Measurements from ENCODE around the gene HDAC4. TPM values are rescaled to one million over a fixed set of nuclear protein-coding genes. Genes with fewer than 3 reads are reported as not detected.

HDAC4 gene
- total and polyA plus RNA-seq, 5 donors: 7.8 to 29.1 (median 22.5) TPM

GRCh38 chr2:239264492-239264837, 136.4 kb downstream of the HDAC4 start:
- intact Hi-C loops (cut with DNase I): no loop called here
- peaks cover 39% of the 10 kb centered on the region for H3K4me1 ChIP-seq (ENCODE audit: control insufficient read depth, insufficient read depth, low read length)
- 37% methylated on average over 9 of the region's 9 CpGs for WGBS
- DNase-seq: no peak
- H3K27me3 ChIP-seq (ENCODE audit: control insufficient read depth, insufficient read depth): no peaks in the 10 kb centered on the region
- peak in 1 of 2 donors; percentile 2 for ATAC-seq
- H3K4me3 ChIP-seq (ENCODE audit: low read length): no peak overlapping the region
- H3K9me3 ChIP-seq (ENCODE audit: control insufficient read depth, low read length): no peaks in the 10 kb centered on the region
- peak overlapping the region; percentile 75 for H3K27ac ChIP-seq (ENCODE audit: low read length)

DNA sequence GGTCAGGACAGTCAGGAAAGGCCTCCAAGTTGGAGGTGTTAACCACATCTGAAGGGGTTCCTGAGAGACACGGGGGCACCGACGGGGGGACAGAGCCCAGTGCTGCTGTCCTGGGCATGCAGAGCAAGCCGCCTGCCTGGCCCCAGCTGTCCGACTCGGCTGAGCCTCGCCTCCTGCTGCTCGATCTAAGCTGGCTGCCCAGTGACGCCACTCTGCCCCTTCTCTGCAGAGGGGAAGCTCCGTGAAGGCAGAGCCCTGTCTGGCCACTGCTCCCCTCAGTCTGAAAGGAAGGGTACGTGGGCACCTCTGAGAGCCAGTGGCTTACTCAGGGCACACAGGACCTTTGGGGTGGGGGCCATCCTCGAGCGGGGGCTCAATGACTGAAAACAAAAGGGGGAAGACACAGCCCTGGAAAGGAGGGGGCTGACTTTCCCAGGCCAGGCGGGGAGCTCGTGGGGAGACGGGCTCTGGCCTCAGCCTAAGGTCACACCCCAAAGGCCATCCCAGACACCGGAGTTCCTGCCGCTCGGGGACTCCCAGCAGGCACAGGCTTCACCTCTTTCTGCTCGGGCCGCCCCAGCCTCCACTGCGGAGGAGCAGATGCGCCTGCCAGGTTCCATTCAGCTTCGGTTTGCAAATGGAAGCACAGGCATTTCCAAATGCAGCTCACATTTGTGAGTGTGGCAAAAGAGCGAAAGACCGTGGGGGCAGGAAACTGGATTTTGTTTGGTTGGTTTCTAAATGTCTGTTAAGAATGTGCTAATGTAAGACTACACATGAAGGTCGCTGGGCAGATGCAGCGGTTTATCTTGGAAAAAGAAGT, 136.9 kb downstream of the HDAC4 start:
- H3K4me3 ChIP-seq (ENCODE audit: low read length): no peak overlapping the region
- H3K27me3 ChIP-seq (ENCODE audit: control insufficient read depth, insufficient read depth): no peaks in the 10 kb centered on the region
- ATAC-seq (no peak), DNase-seq (no peak)
- peak overlapping the region; percentile 38 for H3K27ac ChIP-seq (ENCODE audit: low read length)
- 73% methylated on average over 28 of the region's 28 CpGs for WGBS
- no peaks in the 10 kb centered on the region for H3K9me3 ChIP-seq (ENCODE audit: control insufficient read depth, low read length)
- intact Hi-C loops (cut with DNase I): no loop called here
- H3K4me1 ChIP-seq (ENCODE audit: control insufficient read depth, insufficient read depth, low read length): peaks cover 39% of the 10 kb centered on the region

- H3K9me3 ChIP-seq (ENCODE audit: control insufficient read depth, low read length): no peaks in the 10 kb centered on the region
- DNase-seq (no peak), ATAC-seq (no peak)
- intact Hi-C loops (cut with DNase I): no loop called here
- peaks cover 36% of the 10 kb centered on the region for H3K4me1 ChIP-seq (ENCODE audit: control insufficient read depth, insufficient read depth, low read length)
- no peak overlapping the region for H3K27ac ChIP-seq (ENCODE audit: low read length)
- H3K27me3 ChIP-seq (ENCODE audit: control insufficient read depth, insufficient read depth): no peaks in the 10 kb centered on the region
- WGBS: 93% methylated on average over 14 of the region's 14 CpGs
- H3K4me3 ChIP-seq (ENCODE audit: low read length): no peak overlapping the region
These were observed 137.6 kb downstream of the HDAC4 start for GRCh38 chr2:239263231-239263630.

DNA sequence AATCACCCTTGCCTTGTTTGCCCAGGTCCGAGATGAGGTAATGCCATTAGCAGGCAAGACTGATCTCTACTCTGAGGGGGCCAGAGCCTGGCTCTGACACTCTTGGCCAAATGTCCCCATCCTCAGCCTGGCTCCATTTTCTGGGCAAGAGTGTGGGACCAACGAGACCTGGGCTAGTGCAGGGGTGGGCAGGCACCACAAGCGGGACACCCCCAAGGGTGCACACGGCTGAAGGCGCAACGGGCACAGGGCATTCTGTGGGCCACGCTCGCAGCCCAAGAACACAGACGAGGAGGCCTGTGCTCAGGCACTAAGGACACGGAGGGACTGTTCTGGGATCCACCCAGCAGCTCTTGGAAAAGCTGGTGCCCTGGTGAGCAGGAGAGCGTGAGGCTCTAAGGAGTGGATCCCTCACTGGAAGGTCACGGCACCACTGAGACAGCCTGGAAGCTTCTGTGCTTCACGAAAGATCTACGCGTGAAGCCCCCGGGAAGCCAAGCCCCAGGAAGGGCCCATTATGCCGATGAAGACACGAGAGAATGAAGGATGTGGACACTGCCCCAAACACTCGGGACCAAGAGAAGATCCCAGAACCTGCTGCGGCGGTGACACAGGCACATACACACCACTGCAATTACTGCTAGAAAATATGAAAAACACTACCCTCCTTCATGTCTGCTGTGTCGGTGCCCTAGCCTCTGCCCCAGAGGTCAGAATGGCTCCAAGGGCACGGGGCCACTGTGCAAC, 138.2 kb downstream of the HDAC4 start:
- H3K4me3 ChIP-seq (ENCODE audit: low read length): no peak overlapping the region
- intact Hi-C loops (cut with DNase I): no loop called here
- H3K27ac ChIP-seq (ENCODE audit: low read length): no peak overlapping the region
- no peaks in the 10 kb centered on the region for H3K27me3 ChIP-seq (ENCODE audit: control insufficient read depth, insufficient read depth)
- WGBS: 92% methylated on average over 23 of the region's 23 CpGs
- H3K4me1 ChIP-seq (ENCODE audit: control insufficient read depth, insufficient read depth, low read length): peaks cover 36% of the 10 kb centered on the region
- ATAC-seq: no peak
- no peaks in the 10 kb centered on the region for H3K9me3 ChIP-seq (ENCODE audit: control insufficient read depth, low read length)
- DNase-seq: no peak

DNA sequence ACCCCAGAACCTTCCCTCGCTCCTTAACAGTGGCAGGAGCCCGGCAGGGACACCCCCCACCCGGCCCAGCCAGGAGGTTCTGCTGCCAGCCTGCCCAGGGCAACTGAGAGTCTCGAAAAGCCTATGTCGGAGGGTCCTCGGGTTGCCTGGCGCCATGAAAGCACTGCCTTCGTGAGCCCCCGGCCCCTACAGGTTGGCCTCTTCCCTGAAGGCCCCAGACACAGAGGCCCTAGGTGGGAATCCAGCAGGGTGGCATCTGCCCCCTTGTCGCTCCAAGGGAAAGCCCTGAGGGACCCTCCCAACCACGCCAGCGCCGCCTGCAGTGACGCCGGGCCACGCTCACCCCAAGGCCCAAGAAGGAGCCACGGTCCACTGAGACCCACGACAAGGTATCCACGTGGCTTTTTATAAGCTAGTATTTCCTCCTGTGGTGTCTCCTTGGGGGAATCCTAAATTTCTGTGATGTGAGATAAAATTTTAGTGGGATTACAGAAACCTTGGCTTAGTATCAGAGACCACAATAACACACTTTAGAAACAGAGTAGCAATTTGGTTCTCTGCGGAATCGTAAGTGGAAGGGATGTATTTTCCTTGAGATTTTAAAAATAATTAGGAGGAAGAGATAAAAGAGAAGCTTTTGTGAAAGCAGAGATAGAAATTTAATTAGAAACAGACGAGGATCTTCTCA, 138.9 kb downstream of the HDAC4 start:
- Histone ChIP-seq H3K27me3 (ENCODE audit: control insufficient read depth, insufficient read depth) (no peaks in the 10 kb centered on the region), H3K9me3 (ENCODE audit: control insufficient read depth, low read length) (no peaks in the 10 kb centered on the region), H3K4me1 (ENCODE audit: control insufficient read depth, insufficient read depth, low read length) (peaks cover 31% of the 10 kb centered on the region), H3K27ac (ENCODE audit: low read length) (no peak overlapping the region), H3K4me3 (ENCODE audit: low read length) (no peak overlapping the region)
- ATAC-seq (no peak), DNase-seq (no peak)
- intact Hi-C loops (cut with DNase I): no loop called here
- WGBS: 94% methylated on average over 22 of the region's 22 CpGs

DNA sequence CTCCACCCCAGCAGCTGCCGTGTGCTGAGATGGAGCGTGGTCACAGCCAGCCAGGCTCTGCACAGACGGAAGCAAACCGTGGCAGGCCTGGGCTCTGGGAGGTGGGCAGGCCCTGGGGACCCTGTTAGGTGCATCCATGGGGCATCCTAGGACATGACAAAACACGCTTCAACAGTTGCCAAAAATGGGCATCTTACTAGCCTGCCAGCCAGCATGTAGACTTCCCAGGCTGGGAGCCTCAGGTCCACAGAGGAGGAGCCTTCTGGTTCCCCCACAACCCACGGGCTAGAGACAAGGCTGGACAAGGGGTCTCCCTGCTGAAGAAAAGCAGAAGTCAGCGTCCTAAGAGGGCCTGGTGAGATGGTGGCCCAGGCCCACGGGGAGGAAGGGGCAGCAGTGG, 139.5 kb downstream of the HDAC4 start:
- intact Hi-C loops (cut with DNase I): no loop called here
- ATAC-seq: no peak
- Histone ChIP-seq H3K9me3 (ENCODE audit: control insufficient read depth, low read length) (no peaks in the 10 kb centered on the region), H3K4me1 (ENCODE audit: control insufficient read depth, insufficient read depth, low read length) (peaks cover 28% of the 10 kb centered on the region), H3K4me3 (ENCODE audit: low read length) (no peak overlapping the region), H3K27ac (ENCODE audit: low read length) (no peak overlapping the region), H3K27me3 (ENCODE audit: control insufficient read depth, insufficient read depth) (no peaks in the 10 kb centered on the region)
- DNase-seq: no peak
- WGBS: 94% methylated on average over 8 of the region's 8 CpGs

- 97% methylated on average over 21 of the region's 21 CpGs for WGBS
- H3K4me3 ChIP-seq (ENCODE audit: low read length): no peak overlapping the region
- intact Hi-C loops (cut with DNase I): no loop called here
- H3K9me3 ChIP-seq (ENCODE audit: control insufficient read depth, low read length): no peaks in the 10 kb centered on the region
- no peak for DNase-seq
- H3K4me1 ChIP-seq (ENCODE audit: control insufficient read depth, insufficient read depth, low read length): peaks cover 22% of the 10 kb centered on the region
- no peak overlapping the region for H3K27ac ChIP-seq (ENCODE audit: low read length)
- H3K27me3 ChIP-seq (ENCODE audit: control insufficient read depth, insufficient read depth): no peaks in the 10 kb centered on the region
- no peak for ATAC-seq
These were observed 140.1 kb downstream of the HDAC4 start for GRCh38 chr2:239260546-239261327.

DNA sequence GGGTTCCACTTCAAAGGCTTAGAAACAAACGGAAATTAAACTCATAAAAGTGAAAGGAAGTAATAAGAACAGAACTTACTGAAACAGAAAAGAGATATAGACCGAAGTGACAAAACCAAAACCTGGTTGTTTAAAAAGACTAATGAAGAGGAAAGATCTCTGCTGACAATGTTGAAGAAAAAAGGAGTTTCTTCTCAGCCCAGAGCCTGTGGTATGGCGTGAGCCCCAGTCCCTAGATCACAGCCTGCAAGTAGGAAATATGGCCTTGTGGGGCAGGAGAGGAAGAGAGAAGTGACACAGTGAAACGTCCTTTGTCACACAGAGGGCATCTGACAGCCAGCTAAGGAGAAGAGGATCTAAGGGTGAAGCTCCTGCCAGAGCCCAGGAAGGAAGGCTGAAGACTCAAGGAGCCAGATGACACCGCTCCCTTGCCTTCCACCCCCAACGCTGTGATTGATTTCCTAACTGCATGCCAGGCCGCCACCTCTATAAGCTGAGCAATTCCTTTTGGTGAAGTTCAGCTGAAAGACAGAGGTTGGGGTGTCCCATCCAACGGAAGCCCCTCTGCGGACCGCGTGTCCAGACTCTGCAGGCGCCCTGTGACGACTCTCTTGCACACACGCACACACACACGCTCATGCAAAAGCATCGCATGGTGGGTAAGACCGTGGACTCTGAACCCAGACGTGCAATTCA, 141.1 kb downstream of the HDAC4 start:
- ATAC-seq: peak in 1 of 2 donors; percentile 12
- Histone ChIP-seq H3K9me3 (ENCODE audit: control insufficient read depth, low read length) (no peaks in the 10 kb centered on the region), H3K27ac (ENCODE audit: low read length) (no peak overlapping the region), H3K4me1 (ENCODE audit: control insufficient read depth, insufficient read depth, low read length) (peaks cover 16% of the 10 kb centered on the region), H3K27me3 (ENCODE audit: control insufficient read depth, insufficient read depth) (no peaks in the 10 kb centered on the region), H3K4me3 (ENCODE audit: low read length) (no peak overlapping the region)
- 86% methylated on average over 18 of the region's 18 CpGs for WGBS
- DNase-seq: no peak
- intact Hi-C loops (cut with DNase I): no loop called here

- intact Hi-C loops (cut with DNase I): no loop called here
- ATAC-seq (no peak), DNase-seq (no peak)
- Histone ChIP-seq H3K4me3 (ENCODE audit: low read length) (no peak overlapping the region), H3K4me1 (ENCODE audit: control insufficient read depth, insufficient read depth, low read length) (peaks cover 10% of the 10 kb centered on the region), H3K27me3 (ENCODE audit: control insufficient read depth, insufficient read depth) (no peaks in the 10 kb centered on the region), H3K9me3 (ENCODE audit: control insufficient read depth, low read length) (no peaks in the 10 kb centered on the region), H3K27ac (ENCODE audit: low read length) (no peak overlapping the region)
- 95% methylated on average over 4 of the region's 4 CpGs for WGBS
These were observed 141.6 kb downstream of the HDAC4 start for GRCh38 chr2:239259173-239259572.

DNA sequence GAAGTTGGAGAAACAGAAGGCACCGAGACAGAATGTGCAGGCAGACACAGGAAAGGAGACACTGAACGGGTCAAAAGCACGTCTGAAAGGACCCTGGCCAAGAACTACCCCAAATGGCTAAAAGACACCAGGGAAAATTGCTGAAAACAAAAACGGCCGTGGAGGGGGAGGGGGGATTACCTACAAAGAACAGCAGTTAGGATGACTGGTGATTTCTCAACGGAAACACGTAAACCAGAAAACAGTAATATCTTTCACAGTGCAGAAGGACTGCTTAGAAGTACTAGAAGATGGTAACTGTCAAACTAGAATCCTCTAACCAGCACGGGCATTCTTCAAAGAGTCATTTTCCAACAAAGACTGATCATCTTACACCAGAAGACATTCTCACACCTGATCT, 142.6 kb downstream of the HDAC4 start:
- no peak for ATAC-seq
- Histone ChIP-seq H3K27ac (ENCODE audit: low read length) (no peak overlapping the region), H3K4me3 (ENCODE audit: low read length) (no peak overlapping the region), H3K4me1 (ENCODE audit: control insufficient read depth, insufficient read depth, low read length) (peaks cover 6% of the 10 kb centered on the region), H3K27me3 (ENCODE audit: control insufficient read depth, insufficient read depth) (no peaks in the 10 kb centered on the region), H3K9me3 (ENCODE audit: control insufficient read depth, low read length) (no peaks in the 10 kb centered on the region)
- 92% methylated on average over 8 of the region's 8 CpGs for WGBS
- intact Hi-C loops (cut with DNase I): no loop called here
- DNase-seq: no peak

Data from right cardiac atrium (tissue), 5 donors.